GM10248 (cell line): ENCODE data around the gene OR11A1.

Experiments used
- CTCF ChIA-PET: fragments of 300-600 bp; sonication (Branson Sonifier 250); formaldehyde crosslinking; extraction: SDS; loops from one replicate; lab custom pipeline; 2021; ENCODE audit warnings: antibody characterized with exemption; lab: Yijun Ruan, JAX
- POLR2A ChIA-PET: fragments of 350-650 bp; sonication (Branson Sonifier 250); formaldehyde crosslinking; extraction: SDS; loops from one replicate; lab custom pipeline; 2020; ENCODE audit warnings: antibody characterized with exemption; lab: Yijun Ruan, JAX
- DNase-seq: peaks from one replicate; pipeline ENCODE4 v3.0.0; 2012; ENCODE audit errors: extremely low spot score
- TF ChIP-seq, protein P1 (sequence below): IDR thresholded peaks from 2 replicates; pipeline ENCODE4 v1.5.1; 2012; ENCODE audit warnings: mild to moderate bottlenecking, low read depth; ENCODE audit errors: extremely low read depth, missing control alignments, control extremely low read depth

OR11A1 gene

DNA sequence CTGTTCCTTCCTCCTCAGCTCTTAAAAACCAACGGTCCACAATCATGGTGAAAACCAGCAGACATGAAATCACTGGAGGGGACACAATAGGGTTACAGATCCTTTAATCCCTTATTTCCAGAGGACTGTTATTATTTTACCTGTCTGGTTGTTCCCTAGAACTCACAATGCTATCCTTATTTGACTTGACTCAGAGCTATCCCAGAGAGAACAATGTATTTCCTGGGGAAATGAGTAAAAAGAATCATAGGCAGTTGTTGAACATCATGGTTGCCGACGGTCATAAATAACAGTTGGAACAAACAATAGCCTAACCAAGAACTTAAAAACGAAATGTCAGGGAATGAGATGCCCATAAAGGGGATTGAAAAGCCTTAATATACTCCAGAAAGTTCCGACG, 9.4 kb upstream of the OR11A1 start:
- POLR2A ChIA-PET: no interaction called here
- DNase-seq: no peak
- CTCF ChIA-PET: interaction anchor here (1.7 kb wide), 1 partner anchor 11 kb away, joined by 5 read pairs; no protein-coding TSS in a partner anchor
- TF ChIP-seq, protein P1, sequence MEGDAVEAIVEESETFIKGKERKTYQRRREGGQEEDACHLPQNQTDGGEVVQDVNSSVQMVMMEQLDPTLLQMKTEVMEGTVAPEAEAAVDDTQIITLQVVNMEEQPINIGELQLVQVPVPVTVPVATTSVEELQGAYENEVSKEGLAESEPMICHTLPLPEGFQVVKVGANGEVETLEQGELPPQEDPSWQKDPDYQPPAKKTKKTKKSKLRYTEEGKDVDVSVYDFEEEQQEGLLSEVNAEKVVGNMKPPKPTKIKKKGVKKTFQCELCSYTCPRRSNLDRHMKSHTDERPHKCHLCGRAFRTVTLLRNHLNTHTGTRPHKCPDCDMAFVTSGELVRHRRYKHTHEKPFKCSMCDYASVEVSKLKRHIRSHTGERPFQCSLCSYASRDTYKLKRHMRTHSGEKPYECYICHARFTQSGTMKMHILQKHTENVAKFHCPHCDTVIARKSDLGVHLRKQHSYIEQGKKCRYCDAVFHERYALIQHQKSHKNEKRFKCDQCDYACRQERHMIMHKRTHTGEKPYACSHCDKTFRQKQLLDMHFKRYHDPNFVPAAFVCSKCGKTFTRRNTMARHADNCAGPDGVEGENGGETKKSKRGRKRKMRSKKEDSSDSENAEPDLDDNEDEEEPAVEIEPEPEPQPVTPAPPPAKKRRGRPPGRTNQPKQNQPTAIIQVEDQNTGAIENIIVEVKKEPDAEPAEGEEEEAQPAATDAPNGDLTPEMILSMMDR: no peak

DNA sequence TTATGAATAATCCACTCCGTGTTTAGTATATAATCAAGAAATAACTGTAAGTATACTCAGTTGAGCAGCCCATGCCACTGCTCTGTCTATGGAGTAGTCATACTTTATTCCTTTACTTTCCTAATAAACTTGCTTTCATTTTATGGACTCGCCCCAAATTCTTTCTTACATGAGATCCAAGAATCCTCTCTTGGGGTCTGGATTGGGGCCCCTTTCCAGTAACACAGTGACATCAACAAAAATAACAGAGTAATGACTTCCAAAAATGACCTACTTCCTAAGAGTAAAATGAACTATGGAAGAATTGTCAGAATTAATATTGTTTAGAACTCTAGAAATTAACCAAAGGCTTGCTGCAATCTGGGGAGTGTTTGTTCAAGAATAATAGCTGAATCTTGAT, 8.9 kb upstream of the OR11A1 start:
- TF ChIP-seq, protein P1: no peak
- POLR2A ChIA-PET: no interaction called here
- no peak for DNase-seq
- CTCF ChIA-PET: no interaction called here

DNA sequence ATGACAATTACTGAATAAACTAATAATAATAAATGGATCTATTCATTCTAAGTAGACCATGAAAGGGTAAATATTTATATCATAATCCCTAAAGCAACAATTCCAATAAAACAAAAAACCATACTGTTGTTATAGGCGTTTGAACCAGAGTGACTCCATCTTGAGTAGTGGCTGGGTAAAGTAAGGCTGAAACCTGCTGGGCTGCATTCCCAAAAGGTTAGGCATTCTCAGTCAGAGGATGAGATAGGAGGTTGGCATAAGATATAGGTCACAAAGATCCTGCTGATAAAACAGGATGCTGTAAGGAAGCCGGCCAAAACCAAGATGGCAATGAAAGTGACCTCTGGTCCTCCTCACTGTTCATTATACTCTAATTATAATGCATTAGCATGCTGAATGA, 8.4 kb upstream of the OR11A1 start:
- ChIA-PET CTCF (no interaction called here), POLR2A (no interaction called here)
- DNase-seq: no peak
- TF ChIP-seq, protein P1: no peak

DNA sequence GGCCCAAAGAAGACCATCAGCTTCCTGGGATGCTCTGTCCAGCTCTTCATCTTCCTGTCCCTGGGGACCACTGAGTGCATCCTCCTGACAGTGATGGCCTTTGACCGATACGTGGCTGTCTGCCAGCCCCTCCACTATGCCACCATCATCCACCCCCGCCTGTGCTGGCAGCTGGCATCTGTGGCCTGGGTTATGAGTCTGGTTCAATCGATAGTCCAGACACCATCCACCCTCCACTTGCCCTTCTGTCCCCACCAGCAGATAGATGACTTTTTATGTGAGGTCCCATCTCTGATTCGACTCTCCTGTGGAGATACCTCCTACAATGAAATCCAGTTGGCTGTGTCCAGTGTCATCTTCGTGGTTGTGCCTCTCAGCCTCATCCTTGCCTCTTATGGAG, 5.2 kb upstream of the OR11A1 start:
- TF ChIP-seq, protein P1: no peak
- DNase-seq: no peak
- ChIA-PET POLR2A (no interaction called here), CTCF (no interaction called here)

DNA sequence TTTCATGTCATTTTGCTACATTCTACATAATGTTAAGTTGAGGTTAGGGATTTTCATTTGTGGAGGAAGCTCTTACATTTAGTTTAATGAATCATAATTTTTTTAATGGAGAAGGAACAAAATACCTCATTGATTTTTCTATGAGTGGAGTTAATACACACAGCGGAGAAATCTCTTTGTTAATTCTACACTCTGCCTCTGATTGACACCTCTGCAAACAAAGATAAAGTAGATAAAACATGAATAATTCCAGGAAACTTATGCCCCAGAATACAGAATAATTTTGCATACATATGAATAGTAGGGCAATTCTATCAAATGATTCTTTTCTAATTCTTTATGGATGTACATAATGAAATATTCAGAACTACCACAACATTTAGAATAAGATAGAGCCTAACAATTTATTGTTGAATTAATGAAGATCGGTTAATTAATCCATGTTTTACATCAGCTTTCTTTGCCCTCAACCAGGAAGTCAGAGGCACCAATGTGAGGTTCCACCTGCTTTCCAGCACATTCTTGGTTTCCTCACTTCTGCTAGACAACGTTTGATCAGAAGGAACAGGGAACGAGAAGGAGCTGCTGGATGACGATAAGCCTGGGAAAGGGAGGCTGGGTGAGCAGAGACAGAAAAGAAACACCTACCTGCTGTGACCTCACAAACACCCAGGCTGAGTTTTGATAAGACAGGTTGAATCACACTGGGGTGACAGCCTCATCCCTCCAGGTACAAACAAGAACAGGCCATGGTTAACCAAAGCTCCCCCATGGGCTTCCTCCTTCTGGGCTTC, 4.3 kb upstream of the OR11A1 start:
- POLR2A ChIA-PET: no interaction called here

DNA sequence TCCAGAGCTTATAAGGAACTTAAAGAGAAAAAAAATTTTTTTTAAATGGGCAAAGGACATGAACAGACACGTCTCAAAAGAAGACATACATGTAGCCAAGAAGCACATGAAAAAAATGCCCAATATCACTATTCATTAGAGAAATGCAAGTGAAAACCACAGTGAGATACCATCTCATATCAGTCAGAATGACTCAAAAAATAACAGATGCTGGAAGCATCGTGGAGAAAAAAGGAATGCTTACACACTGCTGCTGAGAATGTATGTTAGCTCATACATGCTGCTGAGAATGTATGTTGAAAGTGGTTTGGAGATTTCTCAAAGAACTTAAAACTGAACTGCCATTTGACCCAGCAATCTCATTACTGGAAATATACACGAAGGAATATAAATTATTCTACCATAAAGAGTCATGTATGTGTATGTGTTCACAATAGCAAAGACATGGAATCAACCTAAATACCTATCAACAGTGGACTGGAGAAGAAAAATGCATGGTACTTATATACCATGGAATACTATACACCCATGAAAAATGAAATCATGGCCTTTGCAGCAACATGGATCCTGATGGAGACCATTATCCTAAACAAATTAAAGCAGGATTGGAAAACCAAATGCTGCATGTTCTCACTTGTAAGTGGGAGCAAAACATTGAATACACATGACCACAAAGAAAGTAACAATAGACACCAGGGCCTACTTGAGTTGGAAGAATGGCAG, 5.2 kb downstream of the OR11A1 start:
- TF ChIP-seq, protein P1: no peak
- ChIA-PET CTCF (no interaction called here), POLR2A (no interaction called here)
- no peak for DNase-seq

More for the DNA sequence above, 4.3 kb upstream of the OR11A1 start:
- TF ChIP-seq, protein P1: no peak
- DNase-seq: no peak
- CTCF ChIA-PET: no interaction called here
